GM12801 (cell line): ENCODE data around the gene C6orf47.

ENCODE experiments used
- CTCF ChIP-seq: IDR thresholded peaks from one replicate; pipeline ENCODE4 v1.5.1; 2011; ENCODE audit warnings: control low read depth; ENCODE audit not compliant: insufficient read length; ENCODE audit errors: extremely low read depth

The C6orf47 gene

GRCh38 chr6:31639449-31639861 is 21.1 kb downstream of the C6orf47 start:
- no peak for TF ChIP-seq CTCF

DNA sequence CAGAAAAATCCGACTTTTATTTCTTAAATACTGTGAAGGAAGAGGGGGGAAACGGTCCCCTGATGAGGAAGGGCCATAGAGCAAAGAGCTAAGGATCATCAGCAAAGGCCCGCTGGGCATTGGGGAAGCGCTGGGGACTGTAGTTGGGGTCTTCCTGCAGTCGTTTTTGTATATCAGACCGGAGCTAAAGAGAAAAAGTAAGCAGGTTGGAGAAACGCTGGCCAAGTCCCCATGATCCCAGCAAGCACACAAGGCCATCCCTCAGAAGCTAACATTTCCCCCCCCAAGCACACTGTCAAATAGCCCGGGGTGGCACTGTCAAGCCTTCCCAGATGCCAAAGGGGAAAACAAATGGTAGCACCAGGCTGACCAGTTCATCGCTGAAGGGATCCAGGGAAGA is 21.5 kb downstream of the C6orf47 start:
- no peak for TF ChIP-seq CTCF

GRCh38 chr6:31636698-31637596 is 23.6 kb downstream of the C6orf47 start:
- no peak for TF ChIP-seq CTCF

GRCh38 chr6:31634969-31635575 is 25.5 kb downstream of the C6orf47 start:
- TF ChIP-seq CTCF = no peak

DNA sequence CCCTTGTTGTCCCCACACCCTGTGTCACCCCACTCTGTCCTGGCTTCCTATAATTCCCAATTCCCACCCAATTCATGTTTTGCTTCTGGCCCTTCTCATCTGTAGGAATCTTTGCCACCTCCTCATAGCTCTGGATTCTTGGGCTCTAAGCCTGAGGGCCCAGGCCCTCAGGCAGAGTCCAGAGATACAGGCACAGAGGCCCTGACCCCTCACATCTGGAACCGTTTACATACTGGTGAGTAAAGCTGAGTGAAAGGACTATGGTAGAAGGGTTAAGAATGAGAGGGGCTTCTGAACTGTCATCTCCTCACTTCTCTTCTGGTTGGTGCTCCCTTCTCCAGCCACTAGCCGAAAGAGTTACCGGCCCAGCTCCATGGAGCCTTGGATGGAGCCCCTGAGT is 26.4 kb downstream of the C6orf47 start:
- no peak for TF ChIP-seq CTCF

DNA sequence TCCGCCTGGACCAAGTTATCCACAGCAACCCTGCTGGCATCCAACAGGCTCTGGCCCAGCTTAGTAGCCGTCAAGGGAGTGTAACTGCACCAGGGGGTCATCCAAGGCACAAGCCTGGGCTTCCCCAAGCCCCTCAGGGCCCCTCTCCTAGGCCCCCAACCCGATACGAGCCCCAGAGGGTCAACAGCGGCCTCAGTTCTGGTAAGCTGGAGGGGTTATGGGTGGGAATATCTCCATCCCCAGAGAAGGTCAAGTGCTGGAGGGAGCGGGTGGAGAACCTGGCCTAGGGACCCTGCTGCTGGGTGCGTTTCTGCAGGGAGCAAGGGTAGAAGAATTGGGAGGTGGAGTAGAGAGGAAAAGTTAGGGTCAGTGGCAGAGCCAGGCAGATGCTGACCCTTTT is 27.1 kb downstream of the C6orf47 start:
- no peak for TF ChIP-seq CTCF

GRCh38 chr6:31632279-31632946 is 28.2 kb downstream of the C6orf47 start:
- no peak for TF ChIP-seq CTCF
